MCF 10A (cell line): ENCODE results near the gene IL2RA. TPM values are rescaled to one million over a fixed set of nuclear protein-coding genes. Genes with fewer than 3 reads are reported as not detected.

Source experiments
- BruUV-seq: library from RNA; stranded (reverse); fragments of 400-500 nt; replicated peaks from 2 replicates; lab custom pipeline; 2021; lab: Mats Ljungman, UMichigan
- CTCF ChIA-PET: fragments of 300-600 bp; sonication (Branson Sonifier 250); formaldehyde crosslinking; extraction: SDS; loops from one replicate; lab custom pipeline; 2021; ENCODE audit warnings: antibody characterized with exemption, inconsistent platforms; lab: Yijun Ruan, JAX
- POLR2A ChIA-PET: fragments of 300-600, 350-650 bp; sonication (Branson Sonifier 250); formaldehyde crosslinking; extraction: SDS; loops from one replicate; lab custom pipeline; 2020; ENCODE audit warnings: antibody characterized with exemption, inconsistent platforms; lab: Yijun Ruan, JAX
- DNase-seq: peaks from one replicate; pipeline ENCODE4 v3.0.0-alpha.2; 2018; ENCODE audit not compliant: unreplicated experiment
- H3K27ac Mint-ChIP-seq: one replicate; pipeline ENCODE4 v1.8.0; 2022; ENCODE audit warnings: mild to moderate bottlenecking, low read depth, mixed read lengths; ENCODE audit not compliant: unreplicated experiment
- H3K27me3 Mint-ChIP-seq: one replicate; pipeline ENCODE4 v1.8.0; 2022; ENCODE audit warnings: mixed read lengths; ENCODE audit not compliant: insufficient read depth, unreplicated experiment
- H3K36me3 Mint-ChIP-seq: one replicate; pipeline ENCODE4 v1.8.0; 2022; ENCODE audit warnings: mild to moderate bottlenecking, moderate library complexity, mixed read lengths; ENCODE audit not compliant: insufficient read depth, unreplicated experiment
- H3K4me1 Mint-ChIP-seq: one replicate; pipeline ENCODE4 v1.8.0; 2022; ENCODE audit warnings: mixed read lengths; ENCODE audit not compliant: insufficient read depth, unreplicated experiment
- H3K4me3 Mint-ChIP-seq: one replicate; pipeline ENCODE4 v1.8.0; 2022; ENCODE audit warnings: mild to moderate bottlenecking, moderate library complexity, mixed read lengths; ENCODE audit not compliant: unreplicated experiment
- H3K9me3 Mint-ChIP-seq: one replicate; pipeline ENCODE4 v1.8.0; 2022; ENCODE audit warnings: mixed read lengths; ENCODE audit not compliant: unreplicated experiment
- CTCF ChIP-seq: fragments of 200-600 bp; IDR thresholded peaks from one replicate; pipeline ENCODE4 v1.8.0; 2022; ENCODE audit warnings: antibody characterized with exemption, mild to moderate bottlenecking; ENCODE audit not compliant: unreplicated experiment
- intact Hi-C: fragments of 100-400 bp; cut with micrococcal nuclease; formaldehyde crosslinking; loops from 2 replicates; pipeline ENCODE4 v1.14.1; 2022
- total RNA-seq: library from RNA; stranded (reverse); gene quantifications from 2 replicates; pipeline ENCODE4 v1.2.3, GENCODE V29; 2022

The IL2RA gene
- total RNA-seq, 1 experiment from 2014 or later, result not detected

GRCh38 chr10:6097063-6097462 lies 34.9 kb upstream of the IL2RA start:
- CTCF ChIA-PET, result interaction anchor here (1.0 to 1.4 kb wide), 2 partner anchors 10 to 305 kb away, joined by 3 to 5 read pairs; no protein-coding TSS in a partner anchor
- no TSS peak for BruUV-seq
- Mint-ChIP-seq H3K4me1 (peaks cover 6% of the 10 kb centered on the region), H3K36me3 (peaks cover 68% of the 10 kb centered on the region), H3K4me3 (no peak overlapping the region), H3K27me3 (no peaks in the 10 kb centered on the region), H3K9me3 (no peaks in the 10 kb centered on the region), H3K27ac (no peak overlapping the region)
- DNase-seq, result no peak
- POLR2A ChIA-PET, result interaction anchor here (0.6 kb wide), 1 partner anchor 659 kb away, joined by 3 read pairs; no protein-coding TSS in a partner anchor
- TF ChIP-seq CTCF, result no peak
- intact Hi-C loops, result no loop called here

GRCh38 chr10:6095810-6096570 lies 33.8 kb upstream of the IL2RA start:
- no peak for DNase-seq
- peaks cover 58% of the 10 kb centered on the region for H3K36me3 Mint-ChIP-seq
- no peaks in the 10 kb centered on the region for H3K27me3 Mint-ChIP-seq
- no peaks in the 10 kb centered on the region for H3K9me3 Mint-ChIP-seq
- no peak overlapping the region for H3K27ac Mint-ChIP-seq
- ChIA-PET CTCF (interaction anchor here (0.6 to 1.4 kb wide), 8 partner anchors 9 to 1023 kb away, joined by 3 to 10 read pairs (median 4); no protein-coding TSS in a partner anchor), POLR2A (no interaction called here)
- H3K4me1 Mint-ChIP-seq, result peaks cover 14% of the 10 kb centered on the region
- no peak for TF ChIP-seq CTCF
- H3K4me3 Mint-ChIP-seq, result no peak overlapping the region
- intact Hi-C loops, result no loop called here
- BruUV-seq, result no TSS peak

GRCh38 chr10:6092731-6093130 lies 30.6 kb upstream of the IL2RA start:
- BruUV-seq, result no TSS peak
- TF ChIP-seq CTCF, result no peak
- Mint-ChIP-seq H3K4me1 (peaks cover 26% of the 10 kb centered on the region), H3K36me3 (peaks cover 34% of the 10 kb centered on the region), H3K27me3 (no peaks in the 10 kb centered on the region), H3K4me3 (no peak overlapping the region), H3K27ac (no peak overlapping the region), H3K9me3 (no peaks in the 10 kb centered on the region)
- intact Hi-C loops, result no loop called here
- CTCF ChIA-PET, result interaction anchor here (1.0 kb wide), 1 partner anchor 308 kb away, joined by 4 read pairs; no protein-coding TSS in a partner anchor
- POLR2A ChIA-PET, result no interaction called here
- DNase-seq, result no peak

GRCh38 chr10:6091630-6092029 lies 29.5 kb upstream of the IL2RA start:
- H3K4me3 Mint-ChIP-seq, result no peak overlapping the region
- BruUV-seq, result no TSS peak
- DNase-seq, result no peak
- H3K27ac Mint-ChIP-seq, result no peak overlapping the region
- CTCF ChIA-PET, result interaction anchor here (0.7 to 0.9 kb wide), 2 partner anchors 201 to 310 kb away, joined by 3 read pairs; no protein-coding TSS in a partner anchor
- intact Hi-C loops, result loop anchor here (2.0 kb wide), 1 partner anchor 141 kb away; no protein-coding TSS in a partner anchor
- TF ChIP-seq CTCF, result no peak
- H3K4me1 Mint-ChIP-seq, result peaks cover 26% of the 10 kb centered on the region
- POLR2A ChIA-PET, result interaction anchor here (0.6 to 1.8 kb wide), 3 partner anchors 45 to 292 kb away, joined by 3 to 4 read pairs (median 4); partner anchors contain the start of genes ANKRD16 and FBH1
- no peaks in the 10 kb centered on the region for H3K9me3 Mint-ChIP-seq
- peaks cover 25% of the 10 kb centered on the region for H3K36me3 Mint-ChIP-seq
- H3K27me3 Mint-ChIP-seq, result peaks cover 9% of the 10 kb centered on the region
